IPS-NIHi7 (cell line): Measurements from ENCODE around the gene HMCES.
A peak's percentile ranks its signal among the peaks of the same experiment; 100 is the strongest.

Source experiments
- DNase-seq: peaks from one replicate; pipeline ENCODE4 v3.0.0; 2012; ENCODE audit warnings: mixed read lengths; ENCODE audit errors: extremely low spot score

Gene HMCES

DNA sequence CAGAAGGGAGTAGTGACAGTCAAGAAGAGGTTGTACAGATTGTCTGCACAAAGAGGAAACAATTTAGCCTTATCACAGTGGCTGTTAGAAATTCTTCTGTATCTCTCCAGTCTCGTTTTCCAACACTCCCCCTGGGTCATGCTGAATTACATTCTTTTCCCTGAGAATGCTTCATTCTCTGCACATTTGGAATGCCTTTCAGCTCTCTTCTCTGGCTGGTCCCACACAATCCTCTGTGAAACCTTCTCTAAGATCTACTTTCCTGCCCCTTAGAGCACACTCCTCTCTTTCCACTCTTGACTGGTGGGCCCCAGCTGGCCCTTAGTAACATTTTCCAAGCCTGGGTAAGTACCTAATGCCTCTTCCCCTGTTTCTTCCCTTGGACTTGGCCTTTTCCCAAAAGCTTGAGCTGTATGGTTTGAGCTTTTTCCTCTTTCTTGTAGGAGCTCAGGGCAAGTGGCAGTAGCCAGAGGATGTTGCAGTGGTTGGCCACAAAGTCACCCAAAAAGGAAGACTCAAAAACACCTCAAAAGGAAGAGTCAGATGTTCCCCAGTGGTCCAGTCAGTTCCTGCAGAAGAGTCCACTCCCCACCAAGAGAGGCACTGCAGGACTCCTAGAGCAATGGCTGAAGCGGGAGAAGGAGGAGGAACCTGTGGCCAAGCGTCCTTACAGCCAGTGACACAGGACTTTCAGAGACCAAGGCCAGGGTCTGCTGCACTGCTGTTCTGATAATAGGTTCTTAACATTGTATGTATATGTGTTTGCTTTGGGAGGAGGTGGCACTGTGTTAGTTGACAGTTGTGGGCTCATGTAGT lies 25.7 kb downstream of the HMCES start:
- DNase-seq, result no peak

- DNase-seq, result no peak
Observed at GRCh38 chr3:129304962-129305222, 26.2 kb downstream of the HMCES start.

DNA sequence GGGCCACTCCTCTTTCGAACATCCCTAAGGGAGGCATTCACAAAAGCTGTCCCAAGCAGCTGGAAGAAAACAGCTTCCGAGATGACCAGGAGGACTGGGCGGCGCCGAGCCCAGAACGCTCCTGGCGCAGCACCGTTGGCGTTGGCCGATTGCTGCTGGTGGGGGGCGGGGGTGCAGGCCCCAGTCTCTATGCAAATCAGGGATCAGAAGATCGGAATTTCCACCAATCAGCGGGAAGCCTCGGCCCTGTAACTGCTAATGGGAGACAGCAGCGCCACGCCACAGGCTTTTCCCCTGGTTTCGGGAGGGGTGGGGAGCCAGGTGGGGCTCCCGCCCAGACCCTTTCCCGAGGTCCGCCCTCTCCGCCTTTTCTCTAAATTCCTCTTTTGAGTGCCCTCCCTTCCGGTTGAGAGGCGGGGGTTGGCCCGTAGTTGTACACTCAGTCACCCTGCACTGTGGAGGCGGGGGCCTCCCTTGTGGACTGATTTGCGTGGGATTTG lies 27.0 kb downstream of the HMCES start:
- peak; percentile 97 for DNase-seq

- DNase-seq, result no peak
Observed at GRCh38 chr3:129308636-129309035, 30.0 kb downstream of the HMCES start.

DNA sequence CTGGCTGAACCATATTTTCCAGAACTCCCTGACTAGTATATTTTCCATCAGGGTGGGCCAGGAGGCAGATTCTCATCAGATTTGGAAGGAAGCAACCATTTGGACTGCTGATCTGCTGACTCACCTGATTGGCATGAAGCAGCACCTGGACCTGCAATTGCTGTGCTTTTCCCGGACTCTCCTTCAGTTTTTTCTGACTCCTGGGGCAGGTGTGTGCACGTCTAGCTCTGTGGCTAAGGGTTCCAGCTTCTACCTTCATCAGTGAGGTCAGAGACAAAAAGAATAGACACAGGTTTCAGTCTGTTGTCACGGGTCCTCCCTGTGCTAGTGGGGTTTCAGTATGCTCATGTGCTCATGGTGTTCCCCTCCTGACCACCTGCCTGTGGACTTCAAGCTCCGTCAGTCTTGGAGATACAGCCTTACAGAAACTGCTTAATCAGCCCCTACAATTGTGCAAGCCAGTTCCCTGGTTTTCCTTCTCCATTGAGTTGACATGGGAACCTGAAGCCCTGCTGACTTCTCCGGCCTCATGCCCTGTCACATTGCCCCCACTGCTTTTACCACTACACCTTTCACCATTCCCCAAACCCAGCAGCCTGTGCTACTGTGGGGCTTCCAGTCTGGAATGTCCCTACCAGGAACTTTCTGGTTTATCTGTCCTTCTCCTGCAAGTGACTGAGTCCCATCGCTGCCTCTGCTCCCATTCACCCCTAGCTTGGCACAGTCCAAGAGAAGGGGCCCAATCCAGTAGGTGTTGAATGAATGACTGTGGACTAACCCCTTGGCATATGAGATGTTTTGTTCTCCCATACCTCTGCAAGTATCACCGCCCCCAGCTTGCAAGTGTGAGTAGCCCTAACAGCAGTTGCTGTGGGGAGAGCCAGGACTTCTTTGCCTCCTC lies 31.7 kb downstream of the HMCES start:
- DNase-seq, result no peak

DNA sequence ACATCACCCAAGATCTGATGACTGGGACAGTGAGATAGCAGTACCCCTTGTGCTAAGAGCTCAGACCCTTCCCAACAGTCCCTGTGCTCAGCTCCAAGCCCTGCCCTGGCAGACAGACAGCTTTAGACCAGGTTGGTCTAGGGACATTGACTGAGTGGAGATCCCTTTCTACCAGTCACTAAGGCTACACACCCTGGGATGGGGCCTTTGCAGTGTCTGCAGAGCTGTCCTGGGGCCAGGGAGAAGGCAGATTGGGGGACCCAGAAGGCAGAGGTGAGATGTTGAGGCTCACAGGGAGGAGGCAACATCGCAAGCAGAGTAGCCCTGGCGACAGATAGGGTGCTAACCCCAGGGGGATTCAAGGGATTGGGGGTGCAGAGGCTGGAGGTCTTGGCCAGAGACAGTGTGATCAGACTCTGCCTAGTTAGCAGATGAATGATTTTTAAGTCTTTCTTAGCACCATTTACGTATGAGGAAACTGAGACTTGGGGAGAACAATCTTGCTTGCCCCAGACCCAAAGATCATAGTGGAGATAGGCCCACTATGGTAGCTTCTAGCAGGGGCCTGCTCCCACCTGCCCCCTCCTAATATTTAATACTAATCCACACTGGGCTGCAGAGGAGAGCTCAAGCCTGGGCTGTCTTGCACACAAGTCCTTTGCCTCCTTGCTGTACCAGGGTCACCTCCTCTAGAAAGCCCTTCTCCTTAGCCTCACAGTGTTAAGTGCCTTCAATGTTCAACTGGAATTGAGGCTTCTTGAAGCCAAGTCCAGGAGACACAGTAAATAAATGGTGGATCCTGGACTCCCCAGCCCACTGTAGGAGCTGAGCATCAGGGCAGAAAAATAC lies 32.6 kb downstream of the HMCES start:
- no peak for DNase-seq

GRCh38 chr3:129312021-129312639 lies 33.5 kb downstream of the HMCES start:
- DNase-seq, result no peak

DNA sequence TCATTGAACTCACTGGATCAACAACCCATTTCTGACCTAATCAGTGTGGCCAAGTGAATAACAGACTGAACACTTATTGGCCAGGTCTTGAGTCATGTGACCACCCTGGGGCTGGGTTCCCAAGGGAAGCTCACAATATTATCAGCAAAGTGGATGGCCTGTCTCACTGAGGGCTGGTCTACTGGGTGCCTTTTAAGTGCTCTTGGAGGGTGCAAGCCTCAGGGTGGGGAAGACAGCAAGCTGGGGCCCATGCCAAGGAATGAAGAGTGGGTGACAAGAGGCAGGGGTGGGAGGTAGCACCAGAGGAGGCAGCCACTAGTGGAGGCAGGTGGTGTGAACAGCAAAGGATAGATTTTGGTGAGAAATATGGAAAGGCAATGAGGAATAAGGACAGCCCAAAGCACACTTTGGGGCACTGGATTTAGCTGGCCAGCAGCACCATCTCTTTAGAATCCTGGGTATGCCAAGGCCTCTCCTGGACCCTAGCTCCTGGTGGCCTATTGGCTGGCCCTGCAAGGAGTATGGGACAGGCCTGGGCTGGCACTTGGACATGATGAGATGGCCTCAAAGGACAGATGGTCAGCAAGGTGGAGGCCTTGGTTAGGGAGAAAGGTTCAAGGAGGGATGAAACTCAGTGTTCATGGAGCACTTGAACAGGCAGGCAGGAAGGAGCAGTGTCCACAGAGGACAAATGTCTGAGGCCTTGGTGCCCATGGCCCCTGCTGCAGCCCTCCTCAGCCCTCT lies 34.2 kb downstream of the HMCES start:
- DNase-seq, result no peak

GRCh38 chr3:129313415-129313664 lies 34.7 kb downstream of the HMCES start:
- DNase-seq, result no peak

- no peak for DNase-seq
Observed at GRCh38 chr3:129313665-129314385, 35.2 kb downstream of the HMCES start.

DNA sequence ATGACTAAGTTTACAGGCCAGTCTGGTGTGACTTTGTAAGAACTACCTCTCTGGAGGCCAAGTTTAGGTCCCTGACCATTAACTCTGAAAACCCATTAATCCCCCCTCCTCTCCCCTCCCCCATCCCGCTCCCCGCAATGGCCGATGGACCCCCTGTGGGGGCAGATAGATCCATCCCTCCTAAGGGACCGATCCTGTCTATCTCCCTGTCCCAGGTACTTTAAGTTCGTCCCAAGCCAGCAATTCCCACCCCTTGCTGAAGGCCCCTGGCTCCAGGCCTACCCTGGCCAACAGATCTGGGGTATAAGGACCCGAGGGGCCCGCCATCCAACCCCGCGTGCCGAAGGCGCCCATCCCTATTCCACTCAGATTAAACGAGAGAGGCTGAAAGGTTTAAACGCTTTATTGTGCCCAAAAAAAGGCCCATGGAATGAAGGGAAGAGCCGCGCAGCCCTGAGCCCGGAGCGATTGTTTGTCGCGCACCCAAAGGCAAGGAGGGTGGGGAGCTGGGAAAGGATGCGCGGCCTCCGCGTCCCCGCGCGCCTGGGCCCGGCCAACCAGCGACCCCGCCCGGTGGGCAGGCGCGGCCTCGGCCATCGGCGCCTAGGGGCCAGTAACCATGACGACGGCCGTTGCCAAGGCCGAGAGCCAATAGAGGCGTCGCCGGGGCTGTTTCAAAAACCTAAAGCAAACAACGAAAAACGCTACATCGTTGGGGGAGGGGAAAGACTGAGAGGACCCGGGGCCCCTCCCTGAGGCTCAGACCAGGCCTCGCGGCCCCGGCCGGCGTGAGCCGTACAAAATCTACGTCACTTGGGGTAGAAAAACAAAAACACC lies 35.9 kb downstream of the HMCES start:
- peak; percentile 95 for DNase-seq

- no peak for DNase-seq
Observed at GRCh38 chr3:129315223-129315997, 36.7 kb downstream of the HMCES start.

GRCh38 chr3:129315998-129316247 lies 37.3 kb downstream of the HMCES start:
- DNase-seq, result no peak

GRCh38 chr3:129316248-129317013 lies 37.8 kb downstream of the HMCES start:
- DNase-seq, result peak; percentile 84

DNA sequence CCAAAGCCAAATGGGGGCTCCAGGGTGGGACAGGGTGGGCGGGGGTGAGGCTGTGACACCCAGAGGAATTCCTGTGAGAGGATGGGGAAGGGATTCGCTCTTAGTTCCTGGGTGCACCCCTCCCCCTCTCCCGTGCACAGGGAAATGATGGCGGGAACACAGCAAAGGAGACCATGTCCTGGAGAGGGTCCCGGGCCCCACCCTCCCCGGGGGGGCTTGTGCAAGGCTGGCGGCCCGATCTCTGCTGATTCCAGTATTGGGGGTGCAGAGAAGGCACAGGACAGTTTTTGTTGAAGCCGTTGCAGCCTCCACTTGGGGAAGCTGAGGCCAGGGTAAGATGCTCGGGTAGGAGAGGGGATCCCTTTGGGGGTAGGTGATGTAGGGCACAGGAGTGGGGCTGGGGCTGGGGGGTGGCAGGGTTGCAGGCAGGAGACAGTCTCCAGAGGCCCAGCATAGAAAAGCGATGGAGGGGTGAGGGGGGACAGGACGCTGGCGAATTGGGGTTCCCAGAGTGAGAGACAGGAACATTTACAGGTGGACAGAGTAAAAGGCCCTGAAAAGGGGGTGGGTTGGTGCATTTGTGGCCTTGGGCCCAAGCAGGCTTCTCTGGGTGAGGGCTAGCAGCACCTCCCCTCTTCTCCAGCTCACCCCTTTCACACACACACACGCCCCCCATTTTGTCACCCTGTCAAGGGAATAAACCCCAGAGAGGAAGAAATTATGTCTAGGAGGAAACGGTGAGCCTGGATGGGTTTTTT lies 38.5 kb downstream of the HMCES start:
- no peak for DNase-seq

DNA sequence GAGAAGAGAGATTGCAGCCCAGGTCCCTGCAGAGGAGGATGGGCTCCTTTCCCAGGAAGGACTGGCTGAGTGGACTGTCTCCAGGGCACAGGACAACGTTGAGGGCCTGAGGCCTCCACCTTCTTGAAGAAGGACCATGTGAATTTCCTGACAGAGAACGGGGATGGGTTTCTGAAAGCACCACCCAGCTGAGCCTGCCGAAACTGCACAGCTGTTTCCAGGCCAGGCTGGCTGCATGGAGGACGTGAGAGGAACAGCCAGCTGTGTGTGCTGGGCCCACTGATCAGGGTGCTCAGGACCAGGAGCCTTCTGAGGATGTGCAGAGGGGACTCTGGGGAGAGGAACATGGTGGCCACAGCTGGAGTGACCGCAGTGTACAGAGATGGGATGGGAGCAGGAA lies 39.2 kb downstream of the HMCES start:
- no peak for DNase-seq

GRCh38 chr3:129318921-129319320 lies 40.3 kb downstream of the HMCES start:
- DNase-seq, result no peak

DNA sequence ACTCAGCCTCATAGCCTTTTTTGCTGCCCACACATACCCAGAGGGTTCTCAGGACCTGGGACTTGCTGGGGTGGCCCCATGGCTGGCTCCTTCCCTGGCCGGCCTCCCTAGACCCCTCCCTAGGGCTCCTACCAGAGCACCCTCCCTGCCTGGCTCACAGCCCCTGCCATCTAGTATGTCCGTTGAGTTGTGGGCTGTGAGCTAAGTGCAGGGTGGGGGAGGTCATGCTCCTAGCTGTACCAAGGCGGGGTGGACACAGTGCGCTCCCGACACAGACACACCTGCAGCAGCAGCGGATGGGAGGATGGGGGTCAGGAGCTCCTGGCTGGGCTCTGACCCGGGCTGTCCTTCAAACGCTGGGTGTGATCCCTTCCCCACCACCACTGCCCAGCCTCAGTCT lies 41.6 kb downstream of the HMCES start:
- no peak for DNase-seq
